ENCODE data around the gene UBE2E2. TPM values are rescaled to one million over a fixed set of nuclear protein-coding genes. Genes with fewer than 3 reads are reported as not detected.
A peak's percentile ranks its signal among the peaks of the same experiment; 100 is the strongest.

Gene UBE2E2
- total RNA-seq, 2 experiments from 2014 or later = 0.55 to 1.3 TPM

GRCh38 chr3:23203708-23204330 lies 692 bp downstream of the UBE2E2 start:
- Mint-ChIP-seq H3K36me3 (ENCODE audit: low read depth) (no peaks in the 10 kb centered on the region), H3K4me1 (peaks cover 10% of the 10 kb centered on the region), H3K4me3 (peak overlapping the region; percentile 75), H3K27ac (peak overlapping the region; percentile 40), H3K27me3 (peaks cover 34% of the 10 kb centered on the region), H3K9me3 (no peaks in the 10 kb centered on the region)
- ChIA-PET CTCF (no interaction called here), POLR2A (no interaction called here)
- no peak for DNase-seq

GRCh38 chr3:23206366-23206765 lies 3.2 kb downstream of the UBE2E2 start:
- no peaks in the 10 kb centered on the region for H3K9me3 Mint-ChIP-seq
- peaks cover 25% of the 10 kb centered on the region for H3K27me3 Mint-ChIP-seq
- H3K27ac Mint-ChIP-seq = no peak overlapping the region
- no peak overlapping the region for H3K4me3 Mint-ChIP-seq
- peaks cover 10% of the 10 kb centered on the region for H3K4me1 Mint-ChIP-seq
- no peak for DNase-seq
- H3K36me3 Mint-ChIP-seq (ENCODE audit: low read depth) = no peaks in the 10 kb centered on the region
- POLR2A ChIA-PET = no interaction called here
- CTCF ChIA-PET = no interaction called here

DNA sequence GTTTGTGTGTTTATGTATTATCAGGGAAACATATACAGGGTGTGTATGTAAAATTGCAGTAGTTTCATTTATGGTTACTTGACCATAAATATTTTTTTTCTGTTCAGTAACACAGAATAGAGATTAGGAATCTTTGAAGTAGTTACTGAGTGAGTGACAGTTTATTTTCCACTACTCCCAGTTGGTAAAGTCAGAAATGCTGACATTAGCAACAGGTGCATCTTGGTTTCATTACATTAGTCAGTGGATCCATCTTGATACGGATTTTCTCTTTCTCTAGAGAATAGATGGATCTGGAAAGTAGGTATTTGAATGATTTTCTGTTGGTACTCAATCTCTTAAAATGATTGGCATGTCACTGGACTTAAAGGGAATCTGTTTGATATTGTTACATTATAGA lies 6.0 kb downstream of the UBE2E2 start:
- Mint-ChIP-seq H3K27ac (no peak overlapping the region), H3K9me3 (no peaks in the 10 kb centered on the region), H3K27me3 (peaks cover 7% of the 10 kb centered on the region)

DNA sequence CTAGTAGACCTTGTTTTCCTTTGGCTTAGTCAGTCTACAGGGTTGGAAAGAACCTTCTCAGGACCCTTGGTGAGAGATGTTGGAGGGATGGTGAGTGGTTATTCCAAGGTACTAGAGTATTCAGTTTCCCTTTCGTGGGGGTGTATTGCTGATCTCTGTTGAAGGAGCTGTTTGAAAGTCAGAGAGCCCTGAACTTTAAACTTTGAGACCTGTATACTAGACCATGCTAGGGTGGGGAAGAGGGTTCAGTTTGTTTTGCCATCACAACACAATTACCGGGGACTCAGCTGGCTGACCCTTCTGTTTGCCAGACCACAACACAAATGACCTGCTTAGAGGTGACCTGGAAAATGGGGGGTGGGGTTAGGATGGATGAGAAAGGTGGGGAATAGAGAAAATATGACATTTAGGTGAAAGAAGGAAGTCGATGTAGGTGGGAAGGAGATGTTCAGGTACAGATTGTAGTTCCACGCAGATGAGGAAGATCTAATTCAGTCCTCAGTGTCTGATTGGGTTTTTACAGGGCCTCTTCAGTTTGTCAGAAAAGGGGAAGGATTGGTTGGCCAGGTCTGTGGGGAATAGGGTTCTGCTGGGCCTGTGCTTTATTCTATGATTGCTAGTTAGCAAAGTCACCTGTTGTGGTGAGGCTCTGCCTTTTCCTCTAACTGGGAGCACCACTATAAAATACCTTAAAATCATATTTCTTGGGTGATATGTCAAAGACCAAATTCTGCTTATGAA lies 6.8 kb downstream of the UBE2E2 start:
- H3K27me3 Mint-ChIP-seq = peaks cover 4% of the 10 kb centered on the region
- POLR2A ChIA-PET = no interaction called here
- H3K27ac Mint-ChIP-seq = no peak overlapping the region
- no peak overlapping the region for H3K4me3 Mint-ChIP-seq
- no peaks in the 10 kb centered on the region for H3K36me3 Mint-ChIP-seq (ENCODE audit: low read depth)
- CTCF ChIA-PET = no interaction called here
- DNase-seq = no peak
- no peaks in the 10 kb centered on the region for H3K9me3 Mint-ChIP-seq
- H3K4me1 Mint-ChIP-seq = no peaks in the 10 kb centered on the region

More for the DNA sequence above, 6.0 kb downstream of the UBE2E2 start:
- Mint-ChIP-seq H3K4me3 (no peak overlapping the region), H3K36me3 (ENCODE audit: low read depth) (no peaks in the 10 kb centered on the region), H3K4me1 (peaks cover under 1% of the 10 kb centered on the region)
- POLR2A ChIA-PET = no interaction called here
- CTCF ChIA-PET = no interaction called here
- DNase-seq = no peak

DNA sequence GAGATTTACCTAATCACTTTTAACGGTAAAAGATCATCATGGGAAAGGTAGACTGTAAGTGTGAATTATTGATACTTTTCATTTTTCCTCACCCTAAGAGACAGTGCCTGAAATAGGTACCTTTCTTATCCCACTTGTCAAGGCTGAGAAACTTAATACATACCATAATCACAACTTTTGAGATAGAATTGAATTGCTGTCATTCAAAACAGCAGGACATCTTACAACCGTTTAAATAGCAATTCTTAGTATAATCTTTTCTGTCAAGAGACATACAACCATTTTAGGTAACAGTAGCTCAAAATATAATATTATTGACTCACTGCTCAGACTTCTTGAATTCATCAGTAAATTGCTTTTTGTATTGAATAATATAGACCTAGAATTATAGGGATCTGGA lies 10.7 kb downstream of the UBE2E2 start:
- H3K4me1 Mint-ChIP-seq = no peaks in the 10 kb centered on the region
- no peaks in the 10 kb centered on the region for H3K9me3 Mint-ChIP-seq
- no peaks in the 10 kb centered on the region for H3K27me3 Mint-ChIP-seq
- ChIA-PET CTCF (no interaction called here), POLR2A (no interaction called here)
- no peak for DNase-seq
- H3K4me3 Mint-ChIP-seq = no peak overlapping the region
- H3K36me3 Mint-ChIP-seq (ENCODE audit: low read depth) = no peaks in the 10 kb centered on the region
- H3K27ac Mint-ChIP-seq = no peak overlapping the region

DNA sequence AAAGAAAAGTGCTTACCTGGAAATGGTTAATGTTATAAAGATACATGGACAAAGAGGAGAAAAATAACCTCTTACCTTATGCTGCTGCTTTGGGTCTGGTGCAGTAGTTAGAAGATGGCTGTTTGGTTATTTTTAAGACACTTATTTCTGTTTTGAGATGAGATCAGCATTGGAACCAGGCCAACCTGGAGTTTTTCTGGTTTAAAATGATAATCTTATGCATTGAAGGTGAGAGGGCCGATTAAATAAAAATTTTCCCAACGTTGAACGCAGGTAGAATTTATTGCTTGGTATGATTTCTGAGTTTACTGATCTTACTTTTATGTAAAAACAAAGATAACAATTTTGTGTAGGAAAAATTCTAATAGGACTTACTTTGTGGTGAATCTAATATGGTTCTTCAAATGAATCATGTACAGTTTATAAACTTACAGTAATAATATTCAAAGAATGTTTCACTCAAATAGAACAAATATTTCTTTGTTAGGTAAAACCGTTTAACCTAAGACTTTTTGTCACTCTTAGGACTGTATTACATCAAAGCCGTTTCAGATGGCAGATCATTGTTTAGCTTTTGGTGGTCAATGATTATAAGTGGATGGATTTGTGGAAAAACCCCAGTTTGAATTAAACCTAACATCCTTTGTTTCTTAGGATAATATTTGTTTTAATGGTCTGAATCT lies 14.9 kb downstream of the UBE2E2 start:
- ChIA-PET CTCF (no interaction called here), POLR2A (no interaction called here)
- Mint-ChIP-seq H3K9me3 (no peaks in the 10 kb centered on the region), H3K4me1 (no peaks in the 10 kb centered on the region), H3K4me3 (no peak overlapping the region), H3K27ac (no peak overlapping the region), H3K36me3 (ENCODE audit: low read depth) (no peaks in the 10 kb centered on the region), H3K27me3 (no peaks in the 10 kb centered on the region)
- no peak for DNase-seq

- CTCF ChIA-PET = no interaction called here
- Mint-ChIP-seq H3K27ac (no peak overlapping the region), H3K4me3 (no peak overlapping the region), H3K9me3 (no peaks in the 10 kb centered on the region), H3K4me1 (no peaks in the 10 kb centered on the region), H3K27me3 (no peaks in the 10 kb centered on the region), H3K36me3 (ENCODE audit: low read depth) (no peaks in the 10 kb centered on the region)
- POLR2A ChIA-PET = no interaction called here
- no peak for DNase-seq
Measured at GRCh38 chr3:23219117-23219516, 16.0 kb downstream of the UBE2E2 start.

DNA sequence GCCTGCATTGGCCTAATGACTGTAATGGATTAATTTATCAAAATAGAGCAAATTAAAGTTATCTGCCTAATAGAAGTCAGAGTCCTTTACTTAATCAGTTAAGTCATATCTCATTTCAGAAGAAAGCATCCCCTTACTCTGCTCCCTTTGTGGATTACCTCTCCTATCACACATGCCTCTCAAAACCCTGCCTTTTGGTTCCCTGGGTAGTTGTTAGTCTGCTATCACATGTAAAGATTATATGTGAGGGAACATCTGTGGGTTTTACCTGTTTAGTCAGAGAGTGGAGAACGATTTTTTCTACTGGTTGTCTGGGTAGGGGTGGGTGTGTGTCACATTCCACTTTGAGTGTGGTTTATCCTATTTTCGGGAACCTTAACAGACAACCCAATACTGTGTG lies 16.4 kb downstream of the UBE2E2 start:
- ChIA-PET CTCF (no interaction called here), POLR2A (no interaction called here)
- H3K4me3 Mint-ChIP-seq = no peak overlapping the region
- H3K27me3 Mint-ChIP-seq = no peaks in the 10 kb centered on the region
- no peaks in the 10 kb centered on the region for H3K36me3 Mint-ChIP-seq (ENCODE audit: low read depth)
- no peak overlapping the region for H3K27ac Mint-ChIP-seq
- no peak for DNase-seq
- no peaks in the 10 kb centered on the region for H3K4me1 Mint-ChIP-seq
- no peaks in the 10 kb centered on the region for H3K9me3 Mint-ChIP-seq

GRCh38 chr3:23221136-23221535 lies 18.0 kb downstream of the UBE2E2 start:
- no peak overlapping the region for H3K27ac Mint-ChIP-seq
- no peaks in the 10 kb centered on the region for H3K9me3 Mint-ChIP-seq
- DNase-seq = no peak
- H3K4me1 Mint-ChIP-seq = no peaks in the 10 kb centered on the region
- ChIA-PET POLR2A (no interaction called here), CTCF (no interaction called here)
- no peaks in the 10 kb centered on the region for H3K27me3 Mint-ChIP-seq
- no peak overlapping the region for H3K4me3 Mint-ChIP-seq
- H3K36me3 Mint-ChIP-seq (ENCODE audit: low read depth) = no peaks in the 10 kb centered on the region

DNA sequence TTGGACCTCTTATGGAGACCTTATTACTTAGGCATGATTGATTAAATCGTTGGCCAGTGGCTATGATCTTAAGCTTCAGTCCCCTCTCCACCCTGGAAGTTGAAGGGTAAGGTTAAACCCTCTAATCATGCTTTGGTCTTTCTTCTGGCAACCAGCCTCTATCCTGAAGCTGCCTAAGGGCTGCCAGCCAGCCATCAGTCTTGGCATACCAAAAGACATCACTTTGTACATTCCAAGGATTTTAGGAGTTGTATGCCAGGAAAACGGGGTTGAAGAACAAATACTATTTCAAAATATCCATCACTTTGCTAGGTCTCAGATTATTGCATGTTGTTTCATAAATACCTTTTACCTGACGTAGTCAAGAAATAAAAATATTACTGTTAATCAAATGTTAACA lies 28.9 kb downstream of the UBE2E2 start:
- Mint-ChIP-seq H3K27me3 (peaks cover 1% of the 10 kb centered on the region), H3K36me3 (ENCODE audit: low read depth) (no peaks in the 10 kb centered on the region), H3K4me1 (no peaks in the 10 kb centered on the region), H3K9me3 (no peaks in the 10 kb centered on the region), H3K4me3 (no peak overlapping the region), H3K27ac (no peak overlapping the region)
- DNase-seq = no peak
- ChIA-PET POLR2A (no interaction called here), CTCF (no interaction called here)

DNA sequence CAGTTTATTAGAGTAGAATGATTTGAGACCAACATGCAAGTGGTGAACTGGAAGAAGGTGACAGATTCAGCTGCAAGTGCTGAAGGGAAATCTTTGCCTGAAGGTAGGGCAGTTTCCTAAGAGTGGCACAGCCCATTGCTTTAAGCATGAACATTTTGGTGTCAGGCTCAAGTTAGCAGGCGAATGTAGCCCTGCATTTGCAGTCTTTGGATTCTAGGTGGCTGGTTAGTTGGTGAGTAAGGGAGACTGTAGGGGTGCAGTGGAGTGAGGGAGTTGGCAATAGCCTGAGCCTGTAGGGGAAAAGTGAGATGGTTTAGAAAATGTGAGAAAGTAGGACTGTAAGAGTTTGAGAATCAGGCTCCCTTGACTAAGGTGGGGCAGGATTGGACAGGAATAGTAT lies 29.7 kb downstream of the UBE2E2 start:
- H3K4me1 Mint-ChIP-seq = no peaks in the 10 kb centered on the region
- POLR2A ChIA-PET = no interaction called here
- no peak overlapping the region for H3K4me3 Mint-ChIP-seq

DNA sequence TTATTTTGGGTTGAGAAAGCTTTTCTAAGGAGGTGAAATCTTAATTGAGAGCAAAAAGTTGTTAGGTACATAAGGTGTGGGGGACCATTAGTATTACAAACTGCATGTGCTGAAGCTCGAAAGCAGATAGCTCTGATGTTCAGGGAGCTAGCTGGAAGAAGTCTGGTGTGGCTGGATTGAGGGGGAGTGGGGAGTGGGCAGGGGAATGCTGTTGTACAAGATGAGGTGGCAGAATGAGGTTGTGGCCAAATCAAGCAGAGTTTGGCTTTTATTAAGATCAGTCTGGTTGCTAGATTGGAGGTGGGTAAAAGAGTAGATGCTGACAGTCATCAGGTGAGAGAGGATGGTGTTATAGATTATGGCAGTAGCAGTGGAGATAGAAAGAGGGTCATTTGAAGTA lies 32.1 kb downstream of the UBE2E2 start:
- ChIA-PET CTCF (no interaction called here), POLR2A (no interaction called here)
- Mint-ChIP-seq H3K9me3 (no peaks in the 10 kb centered on the region), H3K36me3 (ENCODE audit: low read depth) (no peaks in the 10 kb centered on the region), H3K27me3 (peaks cover 1% of the 10 kb centered on the region), H3K4me3 (no peak overlapping the region), H3K27ac (no peak overlapping the region), H3K4me1 (no peaks in the 10 kb centered on the region)
- DNase-seq = no peak

More for the DNA sequence above, 29.7 kb downstream of the UBE2E2 start:
- Mint-ChIP-seq H3K36me3 (ENCODE audit: low read depth) (no peaks in the 10 kb centered on the region), H3K9me3 (no peaks in the 10 kb centered on the region), H3K27ac (no peak overlapping the region), H3K27me3 (peaks cover 1% of the 10 kb centered on the region)
- CTCF ChIA-PET = no interaction called here
- no peak for DNase-seq

GRCh38 chr3:23236890-23237289 lies 33.8 kb downstream of the UBE2E2 start:
- POLR2A ChIA-PET = no interaction called here
- no peaks in the 10 kb centered on the region for H3K36me3 Mint-ChIP-seq (ENCODE audit: low read depth)
- CTCF ChIA-PET = no interaction called here

GRCh38 chr3:23238156-23238555 lies 35.0 kb downstream of the UBE2E2 start:
- CTCF ChIA-PET = no interaction called here

More at GRCh38 chr3:23236890-23237289, 33.8 kb downstream of the UBE2E2 start:
- Mint-ChIP-seq H3K9me3 (no peaks in the 10 kb centered on the region), H3K4me1 (no peaks in the 10 kb centered on the region), H3K4me3 (no peak overlapping the region), H3K27ac (no peak overlapping the region), H3K27me3 (peaks cover 1% of the 10 kb centered on the region)
- no peak for DNase-seq

More at GRCh38 chr3:23238156-23238555, 35.0 kb downstream of the UBE2E2 start:
- Mint-ChIP-seq H3K27ac (no peak overlapping the region), H3K4me1 (no peaks in the 10 kb centered on the region), H3K27me3 (no peaks in the 10 kb centered on the region), H3K9me3 (no peaks in the 10 kb centered on the region), H3K4me3 (no peak overlapping the region), H3K36me3 (ENCODE audit: low read depth) (no peaks in the 10 kb centered on the region)
- POLR2A ChIA-PET = no interaction called here
- DNase-seq = no peak
